ENCODE measurements around the gene PPP2R5A. TPM values are rescaled to one million over a fixed set of nuclear protein-coding genes. Genes with fewer than 3 reads are reported as not detected.
"Not testable (repeated sequence)": the region's sequence is repeated elsewhere in the genome, so short reads cannot be mapped to it uniquely, and the experiment has no call there.

The PPP2R5A gene
- total RNA-seq, 4 donors from 2014 or later, result 38.5 to 48.0 (median 41.7) TPM

DNA sequence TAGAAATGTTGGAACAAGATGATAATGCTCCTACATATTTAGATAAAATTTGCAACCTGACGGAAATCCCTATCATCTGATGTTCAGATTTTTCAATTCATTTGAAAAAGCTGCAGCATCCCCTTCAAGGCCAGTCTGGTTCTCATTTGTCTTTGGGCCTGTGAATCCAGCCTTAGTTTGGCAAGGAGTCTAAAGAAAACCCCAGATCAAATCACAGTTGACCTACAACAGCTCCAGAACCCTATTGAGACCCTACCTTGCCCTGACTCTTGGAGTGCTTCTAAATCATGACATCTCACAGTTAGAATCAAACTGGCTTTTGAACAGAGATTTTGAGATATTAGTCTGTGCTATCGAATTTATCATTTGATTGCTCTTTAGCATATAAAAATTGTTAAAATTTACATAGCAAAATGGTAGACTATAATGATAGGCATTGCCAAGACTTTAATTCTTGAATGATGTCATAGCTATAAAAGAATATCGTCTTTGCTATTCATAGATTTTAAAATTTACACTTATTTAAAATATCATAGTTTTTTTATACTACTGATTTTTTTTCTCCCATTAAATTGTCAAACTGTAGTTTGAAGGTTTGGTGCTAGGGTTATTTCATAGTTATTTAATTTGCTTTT lies 2.2 kb downstream of the PPP2R5A start:
- H3K9me3 ChIP-seq, result no peaks in the 10 kb centered on the region
- peak overlapping the region; percentile 80 to 98 (median 85) for H3K4me3 ChIP-seq
- no peaks in the 10 kb centered on the region for H3K36me3 ChIP-seq
- no peak for DNase-seq (ENCODE audit: low spot score in 2 of 2)
- peak overlapping the region in 3 of 4 donors; percentile 98 to 99 (median 99) for H3K27ac ChIP-seq
- 34 to 45% methylated on average over 3 of the region's 3 CpGs for WGBS, 2 donors
- H3K4me1 ChIP-seq, result peaks cover 0 to 64% (median 41%) of the 10 kb centered on the region in 4 donors
- no peaks in the 10 kb centered on the region for H3K27me3 ChIP-seq
- no peak for TF ChIP-seq EP300 (IDR thresholded peaks at IDR 0.05)
- TF ChIP-seq, protein P1, sequence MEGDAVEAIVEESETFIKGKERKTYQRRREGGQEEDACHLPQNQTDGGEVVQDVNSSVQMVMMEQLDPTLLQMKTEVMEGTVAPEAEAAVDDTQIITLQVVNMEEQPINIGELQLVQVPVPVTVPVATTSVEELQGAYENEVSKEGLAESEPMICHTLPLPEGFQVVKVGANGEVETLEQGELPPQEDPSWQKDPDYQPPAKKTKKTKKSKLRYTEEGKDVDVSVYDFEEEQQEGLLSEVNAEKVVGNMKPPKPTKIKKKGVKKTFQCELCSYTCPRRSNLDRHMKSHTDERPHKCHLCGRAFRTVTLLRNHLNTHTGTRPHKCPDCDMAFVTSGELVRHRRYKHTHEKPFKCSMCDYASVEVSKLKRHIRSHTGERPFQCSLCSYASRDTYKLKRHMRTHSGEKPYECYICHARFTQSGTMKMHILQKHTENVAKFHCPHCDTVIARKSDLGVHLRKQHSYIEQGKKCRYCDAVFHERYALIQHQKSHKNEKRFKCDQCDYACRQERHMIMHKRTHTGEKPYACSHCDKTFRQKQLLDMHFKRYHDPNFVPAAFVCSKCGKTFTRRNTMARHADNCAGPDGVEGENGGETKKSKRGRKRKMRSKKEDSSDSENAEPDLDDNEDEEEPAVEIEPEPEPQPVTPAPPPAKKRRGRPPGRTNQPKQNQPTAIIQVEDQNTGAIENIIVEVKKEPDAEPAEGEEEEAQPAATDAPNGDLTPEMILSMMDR (IDR thresholded peaks at IDR 0.05), result no peak
- TF ChIP-seq POLR2A (IDR thresholded peaks at IDR 0.05), result no peak

DNA sequence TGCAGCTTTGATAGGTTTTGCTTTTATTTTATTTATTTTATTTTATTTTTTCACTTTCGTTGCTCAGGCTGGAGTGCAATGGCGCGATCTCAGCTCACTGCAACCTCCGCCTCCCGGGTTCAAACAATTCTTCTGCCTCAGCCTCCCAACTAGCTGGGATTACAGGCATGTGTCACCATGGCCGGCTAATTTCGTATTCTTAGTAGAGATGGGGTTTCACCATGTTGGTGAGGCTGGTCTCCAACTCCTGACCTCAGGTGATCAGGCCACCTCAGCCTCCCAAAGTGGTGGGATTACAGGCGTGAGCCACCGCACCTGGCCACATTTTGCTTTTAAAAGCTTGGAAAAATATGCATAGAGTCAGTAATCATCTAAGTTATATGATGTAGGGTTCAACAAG lies 2.8 kb downstream of the PPP2R5A start:
- Histone ChIP-seq H3K4me3 (peak overlapping the region in 3 of 4 donors; percentile 80 to 88 (median 82)), H3K4me1 (peaks cover 0 to 70% (median 44%) of the 10 kb centered on the region in 4 donors), H3K27ac (peak overlapping the region in 1 of 4 donors; percentile 38)
- not testable (repeated sequence) for H3K36me3 ChIP-seq; H3K27me3 ChIP-seq; H3K9me3 ChIP-seq; DNase-seq (ENCODE audit: low spot score in 2 of 2)
- WGBS, 2 donors, result 89 to 90% methylated on average over 9 of the region's 9 CpGs

GRCh38 chr1:212288615-212289014 lies 3.4 kb downstream of the PPP2R5A start:
- Histone ChIP-seq H3K27me3 (no peaks in the 10 kb centered on the region), H3K9me3 (no peaks in the 10 kb centered on the region), H3K4me1 (peaks cover 0 to 76% (median 44%) of the 10 kb centered on the region in 4 donors), H3K4me3 (peak overlapping the region in 1 of 4 donors; percentile 82), H3K27ac (peak overlapping the region in 1 of 4 donors; percentile 4), H3K36me3 (no peaks in the 10 kb centered on the region)
- no peak for DNase-seq (ENCODE audit: low spot score in 2 of 2)
- no peak for TF ChIP-seq EP300 (IDR thresholded peaks at IDR 0.05)
- TF ChIP-seq, protein P1 (IDR thresholded peaks at IDR 0.05), result no peak

DNA sequence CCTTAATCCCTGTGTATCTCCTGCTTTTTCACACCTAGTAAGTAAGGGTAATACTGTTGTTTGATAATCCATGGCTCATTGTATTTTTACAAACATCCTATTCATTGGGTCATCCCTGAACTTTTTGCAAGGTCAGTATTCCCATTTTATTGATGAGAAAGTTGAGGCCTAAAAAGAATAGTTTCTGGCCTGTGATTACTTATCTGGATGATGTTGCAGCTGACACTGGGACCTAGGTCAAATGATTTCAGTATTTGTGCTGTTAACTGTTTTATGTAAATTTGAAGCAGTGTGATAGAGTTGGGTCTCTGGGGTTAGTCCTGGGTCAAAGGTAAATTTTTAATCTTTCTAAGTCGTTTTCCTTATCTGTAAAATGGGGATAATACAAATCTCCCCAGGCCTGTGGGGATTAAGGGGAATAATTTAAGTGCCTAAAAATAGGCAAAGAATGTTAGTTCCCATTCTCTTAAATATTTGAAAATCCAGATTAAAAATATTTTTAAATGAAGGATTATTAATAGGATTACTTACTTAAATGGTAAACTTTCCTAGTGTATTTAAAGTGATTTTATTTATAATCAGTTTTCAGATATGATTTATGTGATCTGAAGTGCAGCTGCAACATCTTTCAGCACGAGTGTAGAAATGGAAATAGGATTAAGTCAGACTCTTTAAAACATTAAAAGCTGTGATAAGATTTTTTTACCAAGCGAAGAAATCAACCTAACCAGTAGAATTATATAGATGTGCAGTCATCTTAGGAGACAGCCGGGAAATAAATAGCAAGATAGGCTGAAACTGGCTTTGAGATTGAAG lies 4.3 kb downstream of the PPP2R5A start:
- Histone ChIP-seq H3K4me1 (peaks cover 0 to 77% (median 43%) of the 10 kb centered on the region in 4 donors), H3K36me3 (no peaks in the 10 kb centered on the region), H3K4me3 (peak overlapping the region in 1 of 4 donors; percentile 82), H3K27ac (no peak overlapping the region), H3K9me3 (no peaks in the 10 kb centered on the region), H3K27me3 (no peaks in the 10 kb centered on the region)
- 60 to 68% methylated on average over 4 of the region's 4 CpGs for WGBS, 2 donors
- DNase-seq (ENCODE audit: low spot score in 2 of 2), result no peak
- TF ChIP-seq EP300 (IDR thresholded peaks at IDR 0.05), result no peak
- TF ChIP-seq, protein P1 (IDR thresholded peaks at IDR 0.05), result no peak
- no peak for TF ChIP-seq POLR2A (IDR thresholded peaks at IDR 0.05)

- peaks cover 0 to 81% (median 42%) of the 10 kb centered on the region in 4 donors for H3K4me1 ChIP-seq
- no peaks in the 10 kb centered on the region for H3K27me3 ChIP-seq
- TF ChIP-seq POLR2A (IDR thresholded peaks at IDR 0.05) (no peak), EP300 (IDR thresholded peaks at IDR 0.05) (no peak)
- TF ChIP-seq, protein P1 (IDR thresholded peaks at IDR 0.05), result no peak
- DNase-seq (ENCODE audit: low spot score in 2 of 2), result no peak
- no peak overlapping the region for H3K4me3 ChIP-seq
- H3K9me3 ChIP-seq, result no peaks in the 10 kb centered on the region
- H3K27ac ChIP-seq, result no peak overlapping the region
- no peaks in the 10 kb centered on the region for H3K36me3 ChIP-seq
Measured at GRCh38 chr1:212290608-212291007, 5.4 kb downstream of the PPP2R5A start.

Data from tibial nerve (tissue), 4 donors.